Activated naive CD4-positive, alpha-beta T cell treated with anti-CD3 and anti-CD28 coated beads for 36 hours (primary cell): ENCODE data around the gene CHI3L2. TPM values are rescaled to one million over a fixed set of nuclear protein-coding genes. Genes with fewer than 3 reads are reported as not detected.

Experiments
- CTCF ChIA-PET: fragments of 350-600 bp; sonication (Branson Sonifier 250); formaldehyde crosslinking; loops from one replicate; lab custom pipeline; 2021; ENCODE audit warnings: antibody characterized with exemption; lab: Charles Lee
- DNase-seq: peaks from one replicate; pipeline ENCODE4 v3.0.0-alpha.2; 2020
- H3K27ac Mint-ChIP-seq: one replicate; pipeline ENCODE4 v1.8.0; 2021; ENCODE audit warnings: mild to moderate bottlenecking, mixed read lengths
- H3K27me3 Mint-ChIP-seq: one replicate; pipeline ENCODE4 v1.8.0; 2021; ENCODE audit warnings: low read depth, mixed read lengths
- H3K36me3 Mint-ChIP-seq: one replicate; pipeline ENCODE4 v1.8.0; 2021; ENCODE audit warnings: low read depth, mixed read lengths
- H3K4me1 Mint-ChIP-seq: one replicate; pipeline ENCODE4 v1.8.0; 2021; ENCODE audit warnings: low read depth, mixed read lengths
- H3K4me3 Mint-ChIP-seq: one replicate; pipeline ENCODE4 v1.8.0; 2021; ENCODE audit warnings: mild to moderate bottlenecking, moderate library complexity, mixed read lengths
- H3K9me3 Mint-ChIP-seq: one replicate; pipeline ENCODE4 v1.8.0; 2021; ENCODE audit warnings: mixed read lengths
- intact Hi-C: fragments of 100-400 bp; cut with micrococcal nuclease; formaldehyde crosslinking; loops from one replicate; pipeline ENCODE4 v1.15.1; 2023
- total RNA-seq, 2 experiments: library from RNA; stranded (reverse); gene quantifications; one replicate each; pipeline ENCODE4 v1.2.3, GENCODE V29; 2021

The CHI3L2 gene
- total RNA-seq, result 1 to 10 TPM; 5.3 to 5.5 TPM

GRCh38 chr1:111227434-111227833 is at the start of gene CHI3L2:
Gene CHI3L2 (plus strand): TSS chr1:111227713. CDS start chr1:111227730, 17 bp downstream.
- Mint-ChIP-seq H3K27me3 (no peaks in the 10 kb centered on the region), H3K36me3 (peaks cover 4% of the 10 kb centered on the region), H3K4me1 (peaks cover 87% of the 10 kb centered on the region), H3K4me3 (no peak within 1 kb of the TSS), H3K27ac (peak within 1 kb of the TSS; percentile 82), H3K9me3 (no peaks in the 10 kb centered on the region)
- peak; percentile 19 for DNase-seq
- intact Hi-C loops, result loop anchor here (10.0 kb wide), 1 partner anchor 893 kb away; the partner anchor contains the start of gene RBM15
- CTCF ChIA-PET, result interaction anchor here (0.8 to 2.1 kb wide), 9 partner anchors 9 to 196 kb away, joined by 3 to 8 read pairs (median 5); no protein-coding TSS in a partner anchor

- H3K27me3 Mint-ChIP-seq, result no peaks in the 10 kb centered on the region
- no peak overlapping the region for H3K4me3 Mint-ChIP-seq
- peaks cover 36% of the 10 kb centered on the region for H3K36me3 Mint-ChIP-seq
- intact Hi-C loops, result no loop called here
- no peak for DNase-seq
- H3K9me3 Mint-ChIP-seq, result no peaks in the 10 kb centered on the region
- H3K4me1 Mint-ChIP-seq, result peaks cover 39% of the 10 kb centered on the region
- peak overlapping the region; percentile 46 for H3K27ac Mint-ChIP-seq
- CTCF ChIA-PET, result interaction anchor here (0.9 kb wide), 1 partner anchor 41 kb away, joined by 3 read pairs; no protein-coding TSS in a partner anchor
Measured at GRCh38 chr1:111179968-111180533, 47.5 kb upstream of the CHI3L2 start.

- H3K9me3 Mint-ChIP-seq, result no peaks in the 10 kb centered on the region
- peaks cover 51% of the 10 kb centered on the region for H3K36me3 Mint-ChIP-seq
- peak overlapping the region; percentile 42 for H3K27ac Mint-ChIP-seq
- no peak for DNase-seq
- H3K4me3 Mint-ChIP-seq, result no peak overlapping the region
- H3K27me3 Mint-ChIP-seq, result no peaks in the 10 kb centered on the region
- CTCF ChIA-PET, result interaction anchor here (0.6 to 1.0 kb wide), 4 partner anchors 9 to 270 kb away, joined by 3 to 5 read pairs (median 4); no protein-coding TSS in a partner anchor
- intact Hi-C loops, result no loop called here
- H3K4me1 Mint-ChIP-seq, result peaks cover 55% of the 10 kb centered on the region
Measured at GRCh38 chr1:111182052-111182451, 45.5 kb upstream of the CHI3L2 start.

- H3K4me3 Mint-ChIP-seq, result no peak overlapping the region
- intact Hi-C loops, result no loop called here
- H3K36me3 Mint-ChIP-seq, result peaks cover 58% of the 10 kb centered on the region
- H3K27me3 Mint-ChIP-seq, result no peaks in the 10 kb centered on the region
- no peaks in the 10 kb centered on the region for H3K9me3 Mint-ChIP-seq
- peaks cover 69% of the 10 kb centered on the region for H3K4me1 Mint-ChIP-seq
- CTCF ChIA-PET, result interaction anchor here (0.8 to 1.8 kb wide), 3 partner anchors 15 to 44 kb away, joined by 3 to 5 read pairs (median 3); partner anchors contain the start of genes CEPT1 and DRAM2
- no peak for DNase-seq
- peak overlapping the region; percentile 74 for H3K27ac Mint-ChIP-seq
Measured at GRCh38 chr1:111183308-111184069, 44.0 kb upstream of the CHI3L2 start.

- peak overlapping the region; percentile 74 for H3K27ac Mint-ChIP-seq
- intact Hi-C loops, result loop anchor here (5.0 kb wide), 1 partner anchor 38 kb away; no protein-coding TSS in a partner anchor
- H3K27me3 Mint-ChIP-seq, result no peaks in the 10 kb centered on the region
- no peaks in the 10 kb centered on the region for H3K9me3 Mint-ChIP-seq
- peaks cover 66% of the 10 kb centered on the region for H3K36me3 Mint-ChIP-seq
- peaks cover 75% of the 10 kb centered on the region for H3K4me1 Mint-ChIP-seq
- no peak overlapping the region for H3K4me3 Mint-ChIP-seq
- no peak for DNase-seq
- CTCF ChIA-PET, result no interaction called here
Measured at GRCh38 chr1:111184663-111185062, 42.9 kb upstream of the CHI3L2 start.

GRCh38 chr1:111190931-111191451 is 36.5 kb upstream of the CHI3L2 start:
- Mint-ChIP-seq H3K4me1 (peaks cover 98% of the 10 kb centered on the region), H3K27ac (peak overlapping the region; percentile 99), H3K4me3 (no peak overlapping the region), H3K27me3 (no peaks in the 10 kb centered on the region), H3K36me3 (peaks cover 95% of the 10 kb centered on the region), H3K9me3 (no peaks in the 10 kb centered on the region)
- no peak for DNase-seq
- intact Hi-C loops, result no loop called here
- CTCF ChIA-PET, result interaction anchor here (0.8 to 13.5 kb wide), 2 partner anchors 9 to 28 kb away, joined by 4 to 234 read pairs; no protein-coding TSS in a partner anchor

GRCh38 chr1:111191496-111191895 is 36.0 kb upstream of the CHI3L2 start:
- H3K4me1 Mint-ChIP-seq, result peaks cover 98% of the 10 kb centered on the region
- CTCF ChIA-PET, result interaction anchor here (0.7 to 13.5 kb wide), 3 partner anchors 9 to 27 kb away, joined by 3 to 234 read pairs (median 4); partner anchors contain the start of gene DENND2D
- peak overlapping the region; percentile 99 for H3K27ac Mint-ChIP-seq
- no peak overlapping the region for H3K4me3 Mint-ChIP-seq
- DNase-seq, result no peak
- intact Hi-C loops, result no loop called here
- no peaks in the 10 kb centered on the region for H3K9me3 Mint-ChIP-seq
- peaks cover 98% of the 10 kb centered on the region for H3K36me3 Mint-ChIP-seq
- no peaks in the 10 kb centered on the region for H3K27me3 Mint-ChIP-seq

GRCh38 chr1:111192074-111192473 is 35.4 kb upstream of the CHI3L2 start:
- no peak overlapping the region for H3K4me3 Mint-ChIP-seq
- peaks cover 98% of the 10 kb centered on the region for H3K4me1 Mint-ChIP-seq
- no peaks in the 10 kb centered on the region for H3K9me3 Mint-ChIP-seq
- H3K27ac Mint-ChIP-seq, result peak overlapping the region; percentile 99
- H3K27me3 Mint-ChIP-seq, result no peaks in the 10 kb centered on the region
- peaks cover 98% of the 10 kb centered on the region for H3K36me3 Mint-ChIP-seq
- CTCF ChIA-PET, result interaction anchor here (0.7 to 13.5 kb wide), 3 partner anchors 8 to 27 kb away, joined by 3 to 234 read pairs (median 4); partner anchors contain the start of gene DENND2D
- intact Hi-C loops, result no loop called here
- DNase-seq, result no peak

- intact Hi-C loops, result no loop called here
- Mint-ChIP-seq H3K4me3 (peak overlapping the region; percentile 55), H3K36me3 (peaks cover 99% of the 10 kb centered on the region), H3K27ac (peak overlapping the region; percentile 99), H3K27me3 (no peaks in the 10 kb centered on the region), H3K4me1 (peaks cover 96% of the 10 kb centered on the region), H3K9me3 (no peaks in the 10 kb centered on the region)
- DNase-seq, result peak; percentile 53
- CTCF ChIA-PET, result interaction anchor here (0.7 to 13.5 kb wide), 2 partner anchors 26 to 141 kb away, joined by 3 to 234 read pairs; no protein-coding TSS in a partner anchor
Measured at GRCh38 chr1:111192658-111193519, 34.6 kb upstream of the CHI3L2 start.

GRCh38 chr1:111193712-111194480 is 33.6 kb upstream of the CHI3L2 start:
- Mint-ChIP-seq H3K4me3 (peak overlapping the region; percentile 55), H3K4me1 (peaks cover 86% of the 10 kb centered on the region), H3K9me3 (no peaks in the 10 kb centered on the region), H3K36me3 (peaks cover 99% of the 10 kb centered on the region), H3K27me3 (no peaks in the 10 kb centered on the region), H3K27ac (peak overlapping the region; percentile 99)
- intact Hi-C loops, result no loop called here
- no peak for DNase-seq
- CTCF ChIA-PET, result interaction anchor here (13.5 kb wide), 1 partner anchor 25 kb away, joined by 234 read pairs; no protein-coding TSS in a partner anchor
